GM18868 (cell line): ENCODE results near the gene FNDC11.

Source experiments
- ATAC-seq: cut with Tn5 transposase; IDR thresholded peaks from one replicate; pipeline ENCODE4 v1.9.1; 2021; ENCODE audit warnings: mild to moderate bottlenecking, moderate library complexity; ENCODE audit not compliant: unreplicated experiment

Gene FNDC11

DNA sequence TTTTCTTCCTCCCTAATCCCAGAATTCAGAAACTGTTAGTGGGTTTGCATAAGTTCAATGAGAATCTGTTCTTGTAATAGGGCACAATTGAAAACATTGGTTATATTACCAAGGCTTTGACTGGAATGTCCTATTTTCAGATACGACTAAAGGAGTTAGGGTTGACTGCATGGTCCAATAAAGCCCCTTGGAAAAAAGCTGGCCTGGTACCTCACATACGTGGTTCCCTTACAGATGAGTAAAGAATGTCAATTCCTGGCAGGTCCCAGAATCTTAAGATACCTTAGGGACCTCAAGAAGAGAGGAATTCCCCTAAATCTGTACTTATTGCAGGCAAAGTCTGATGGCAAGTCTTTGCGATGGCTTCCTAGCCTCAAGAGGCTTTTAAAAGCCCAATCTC, 28.8 kb upstream of the FNDC11 start:
- no peak for ATAC-seq

DNA sequence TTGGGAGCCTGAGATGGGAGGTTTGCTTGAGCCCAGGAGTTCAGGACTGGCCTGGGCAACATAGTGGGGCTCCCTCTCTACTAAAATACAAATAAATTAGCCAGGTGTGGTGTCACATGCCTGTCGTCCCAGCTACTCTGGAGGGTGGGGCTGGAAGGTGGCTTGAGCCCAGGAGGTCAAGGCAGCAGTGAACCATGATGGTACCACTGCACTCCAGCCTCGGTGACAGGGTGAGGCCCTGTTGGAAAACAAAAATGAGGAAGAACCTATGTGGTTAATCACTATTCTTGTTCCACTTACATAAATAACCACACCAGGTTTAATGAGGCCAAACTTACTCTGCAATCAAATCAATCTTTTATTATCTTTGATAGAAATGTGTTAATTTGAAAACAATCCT, 28.0 kb upstream of the FNDC11 start:
- ATAC-seq, result no peak

DNA sequence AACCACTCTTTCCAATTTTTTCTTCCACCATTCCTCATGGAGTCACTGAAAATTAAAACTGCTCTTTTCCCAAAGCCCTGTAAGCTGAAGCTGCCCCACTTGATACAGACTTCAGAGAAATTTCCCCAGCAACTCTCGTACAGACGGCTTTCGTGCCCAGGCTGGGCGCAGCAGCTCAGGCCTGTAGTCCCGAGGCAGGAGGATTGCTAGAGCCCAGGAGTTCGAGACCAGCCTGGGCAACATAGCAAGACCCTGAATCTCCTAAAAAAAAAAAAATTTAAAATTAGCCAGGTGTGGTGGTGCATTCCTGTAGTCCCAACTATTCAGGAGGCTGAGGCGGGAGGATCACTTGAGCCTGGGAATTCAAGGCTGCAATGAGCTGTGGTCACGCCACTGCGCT, 26.8 kb upstream of the FNDC11 start:
- no peak for ATAC-seq

DNA sequence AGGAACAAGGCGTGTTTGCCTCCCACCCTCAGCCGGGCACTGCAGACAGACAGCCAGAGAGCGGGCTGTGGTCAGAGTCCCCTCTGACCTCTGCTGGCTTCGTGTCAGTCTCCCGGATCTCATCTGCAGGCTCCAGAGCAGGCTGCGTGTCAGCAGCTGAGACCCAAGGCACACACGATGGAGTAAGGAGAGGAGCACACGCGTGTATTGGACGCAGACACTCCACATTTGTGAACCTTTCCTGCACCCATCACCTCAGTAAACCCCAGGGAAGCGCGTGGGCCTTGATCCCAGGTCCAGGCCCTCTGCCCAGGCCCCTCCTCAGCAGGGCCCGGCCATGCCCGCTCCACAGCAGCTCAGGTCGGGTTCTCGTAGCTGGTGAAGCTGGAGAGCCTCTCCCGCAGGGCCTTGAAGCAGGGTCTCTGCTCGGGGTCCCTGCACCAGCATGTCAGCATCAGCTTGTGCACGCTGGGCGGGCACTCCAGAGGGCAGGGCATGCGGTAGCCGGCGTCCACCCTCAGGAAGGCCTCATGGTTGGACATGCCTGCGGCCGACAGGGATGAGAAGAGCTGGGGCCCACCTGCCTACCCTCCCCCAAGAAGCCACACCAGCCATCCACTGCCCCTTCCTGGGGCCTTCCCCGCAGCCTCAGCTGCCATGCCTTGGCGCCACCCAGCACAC, 24.6 kb upstream of the FNDC11 start:
- ATAC-seq, result no peak

DNA sequence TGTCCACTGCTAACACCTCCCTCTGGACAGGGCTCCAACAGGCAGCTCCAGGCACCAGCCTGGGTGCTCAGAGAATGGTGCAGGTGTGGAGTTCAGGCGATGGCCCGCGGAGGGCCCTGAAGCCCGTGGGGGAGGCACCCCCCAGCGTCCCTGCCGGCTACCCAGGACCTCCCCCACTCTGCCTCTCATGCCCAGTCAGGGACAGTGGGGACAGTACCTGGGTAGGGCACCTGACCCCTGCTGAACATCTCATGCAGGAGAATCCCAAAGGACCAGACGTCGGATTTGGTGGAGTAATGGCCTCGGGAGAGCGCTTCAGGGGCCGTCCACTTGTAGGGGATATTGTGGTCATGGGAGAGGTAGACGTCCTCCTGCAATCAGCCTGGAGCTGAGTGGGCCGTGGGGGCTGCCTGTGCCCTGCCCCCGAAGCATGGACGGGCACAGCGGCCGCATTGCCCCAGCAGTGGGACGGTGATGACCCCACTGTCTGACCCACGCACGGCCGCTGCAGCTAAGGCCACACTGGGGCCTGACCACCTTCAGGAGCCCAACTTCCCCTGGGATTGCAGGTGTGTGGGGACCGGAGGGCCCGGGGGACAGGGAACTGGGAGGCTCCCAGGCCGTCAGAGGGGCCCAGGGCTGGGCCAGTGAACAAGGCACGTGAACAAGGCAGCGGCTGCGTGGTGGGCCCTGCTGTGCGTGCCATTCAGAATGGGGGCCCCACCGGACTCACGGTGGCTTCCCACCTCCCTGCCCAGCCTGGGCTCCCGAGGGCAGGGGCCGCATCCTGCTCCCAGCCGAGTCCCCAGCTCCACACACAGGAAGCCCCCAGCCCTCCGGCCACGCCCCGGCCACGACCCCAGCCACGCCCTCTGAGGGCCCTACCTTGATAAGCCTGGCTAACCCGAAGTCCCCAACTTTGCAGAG, 23.8 kb upstream of the FNDC11 start:
- ATAC-seq, result no peak

DNA sequence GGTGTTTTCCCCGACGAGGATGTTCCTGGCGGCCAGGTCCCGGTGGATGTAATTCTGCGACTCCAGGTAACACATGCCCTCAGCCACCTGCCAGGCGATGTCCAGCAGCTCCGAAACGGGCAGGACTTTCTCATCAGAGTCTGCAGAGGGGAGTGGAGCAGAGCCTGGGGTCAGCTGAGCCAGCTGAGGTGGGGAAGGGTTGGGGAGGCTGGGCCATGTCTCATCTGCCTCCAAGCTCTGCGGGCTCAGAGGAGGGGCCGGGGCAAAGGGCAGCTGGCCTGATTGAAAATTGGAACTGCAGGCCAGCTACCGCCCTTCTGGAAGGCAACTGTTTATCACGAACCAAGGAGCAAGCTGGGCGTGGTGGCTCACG, 23.2 kb upstream of the FNDC11 start:
- ATAC-seq, result no peak

DNA sequence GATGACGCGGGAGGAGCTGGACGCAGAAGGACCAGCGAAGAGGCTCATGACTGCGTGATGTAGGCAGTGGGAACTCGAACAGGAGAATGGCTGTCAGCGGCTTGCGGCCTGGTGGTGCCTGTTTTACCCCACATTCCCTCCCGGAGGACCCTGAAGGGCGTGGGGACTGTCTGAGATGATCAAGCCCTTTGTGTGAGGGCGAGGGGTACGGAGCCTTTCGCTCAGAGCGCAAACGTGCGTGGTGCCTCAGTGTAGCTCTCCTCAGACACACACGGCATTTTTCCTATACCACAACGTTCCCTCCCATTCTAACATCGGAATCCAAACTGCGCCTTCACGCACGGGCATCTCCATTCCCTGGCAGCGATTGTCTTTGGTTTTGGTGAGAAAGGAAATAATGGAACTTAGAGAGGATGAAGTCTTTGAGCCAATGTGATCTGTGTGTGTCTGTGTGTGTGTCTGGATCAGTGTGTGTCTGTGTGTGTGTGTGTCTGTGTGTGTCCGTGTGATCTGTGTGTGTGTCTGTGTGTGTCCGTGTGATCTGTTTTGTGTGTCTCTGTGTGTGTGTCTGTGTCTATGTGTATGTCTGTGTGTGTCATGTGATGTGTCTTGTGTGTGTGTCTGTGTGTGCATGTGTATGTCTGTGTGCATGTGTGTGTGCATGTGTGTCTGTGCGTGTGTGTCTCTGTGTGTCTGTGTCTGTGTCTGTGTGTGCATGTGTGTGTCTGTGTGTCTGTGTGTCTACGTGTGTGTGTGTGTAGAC, 22.1 kb upstream of the FNDC11 start:
- ATAC-seq, result no peak

DNA sequence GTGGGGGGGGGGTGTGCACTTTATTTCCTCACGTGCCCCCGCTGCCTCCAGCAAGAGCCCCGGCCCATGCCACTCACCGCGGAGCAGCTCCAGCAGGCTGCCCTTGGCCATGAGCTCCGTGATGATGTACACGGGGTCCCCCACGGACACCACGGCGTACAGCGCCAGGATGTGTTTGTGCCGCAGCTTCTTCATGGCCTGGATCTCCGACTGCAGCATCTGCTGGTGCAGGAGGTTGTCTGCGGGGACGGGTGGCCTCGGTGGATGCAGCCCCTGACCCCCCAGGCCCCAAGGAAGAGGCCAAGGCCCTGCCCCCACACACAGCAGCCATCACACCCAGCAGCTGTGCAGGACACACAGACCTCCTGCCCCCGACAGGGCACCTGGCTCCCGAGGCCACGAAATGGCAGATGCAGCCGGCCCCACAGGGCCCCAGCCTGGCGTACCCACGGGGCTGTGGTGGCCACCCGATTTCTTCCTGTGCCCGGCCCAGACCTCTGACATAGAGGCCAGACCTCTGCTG, 21.4 kb upstream of the FNDC11 start:
- ATAC-seq, result no peak

DNA sequence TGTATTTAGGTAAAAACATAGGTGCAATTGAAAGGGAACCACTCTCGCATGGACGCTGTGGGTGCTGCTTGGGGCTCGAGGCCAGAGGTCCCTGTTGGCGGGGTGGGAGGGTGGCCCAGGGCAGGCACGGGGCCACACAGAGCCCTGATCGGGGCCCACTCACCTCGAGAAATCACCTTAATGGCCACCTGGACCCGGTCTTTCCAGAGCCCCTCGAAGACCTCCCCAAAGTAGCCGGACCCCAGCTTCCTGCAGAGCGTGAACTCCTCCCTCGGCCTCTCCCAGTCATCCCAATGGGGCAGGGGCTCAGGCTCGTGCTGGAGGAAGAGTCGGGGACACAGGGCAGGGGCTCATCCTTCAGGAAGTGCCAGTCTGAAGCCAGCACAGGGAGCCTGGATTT, 20.6 kb upstream of the FNDC11 start:
- ATAC-seq, result no peak

DNA sequence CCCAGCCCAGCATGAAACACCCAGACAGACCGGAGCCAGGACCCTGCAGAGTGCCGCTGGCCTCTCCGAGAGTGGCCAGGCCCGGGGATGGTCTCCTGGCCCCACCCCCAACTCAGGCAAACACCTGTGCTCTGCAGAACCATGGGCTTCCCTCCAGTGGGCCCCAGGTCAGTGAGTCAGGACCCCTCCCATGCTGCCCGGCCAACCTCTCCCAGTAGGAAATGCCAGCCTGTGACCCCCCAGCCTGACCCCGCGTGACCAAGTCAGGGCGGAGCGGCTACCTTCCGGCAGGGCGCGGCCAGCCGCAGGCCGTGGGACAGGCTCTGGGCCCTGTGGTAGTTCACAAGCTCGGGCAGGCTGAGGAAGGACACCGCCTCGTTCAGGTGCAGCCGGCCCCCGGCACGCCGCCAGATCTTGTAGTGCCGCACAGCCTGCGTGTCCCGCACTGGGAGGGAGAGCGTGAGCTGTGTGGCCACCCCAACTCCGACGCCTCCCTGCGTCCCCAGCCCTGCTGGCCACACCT, 20.0 kb upstream of the FNDC11 start:
- ATAC-seq, result no peak

DNA sequence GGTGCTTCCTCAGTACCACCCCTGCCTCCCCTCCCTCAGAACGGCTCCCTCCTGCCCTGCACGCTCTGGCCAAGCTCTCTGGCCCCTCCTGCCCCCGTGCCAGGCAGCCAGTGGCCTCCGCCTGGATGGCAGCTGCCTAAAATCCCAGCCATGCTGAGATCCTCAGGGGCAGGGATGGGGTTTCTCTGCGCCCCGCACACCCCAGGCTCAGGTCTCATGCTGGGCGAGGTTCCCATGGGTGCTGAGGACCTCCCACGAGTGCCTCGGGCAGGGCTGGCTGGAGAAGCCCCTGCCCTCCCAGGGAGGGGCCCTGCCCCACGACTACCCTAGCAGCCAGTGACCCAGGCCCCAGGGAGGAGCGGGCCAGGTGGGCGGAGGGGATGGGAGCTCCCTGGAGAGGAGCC, 19.5 kb upstream of the FNDC11 start:
- no peak for ATAC-seq

DNA sequence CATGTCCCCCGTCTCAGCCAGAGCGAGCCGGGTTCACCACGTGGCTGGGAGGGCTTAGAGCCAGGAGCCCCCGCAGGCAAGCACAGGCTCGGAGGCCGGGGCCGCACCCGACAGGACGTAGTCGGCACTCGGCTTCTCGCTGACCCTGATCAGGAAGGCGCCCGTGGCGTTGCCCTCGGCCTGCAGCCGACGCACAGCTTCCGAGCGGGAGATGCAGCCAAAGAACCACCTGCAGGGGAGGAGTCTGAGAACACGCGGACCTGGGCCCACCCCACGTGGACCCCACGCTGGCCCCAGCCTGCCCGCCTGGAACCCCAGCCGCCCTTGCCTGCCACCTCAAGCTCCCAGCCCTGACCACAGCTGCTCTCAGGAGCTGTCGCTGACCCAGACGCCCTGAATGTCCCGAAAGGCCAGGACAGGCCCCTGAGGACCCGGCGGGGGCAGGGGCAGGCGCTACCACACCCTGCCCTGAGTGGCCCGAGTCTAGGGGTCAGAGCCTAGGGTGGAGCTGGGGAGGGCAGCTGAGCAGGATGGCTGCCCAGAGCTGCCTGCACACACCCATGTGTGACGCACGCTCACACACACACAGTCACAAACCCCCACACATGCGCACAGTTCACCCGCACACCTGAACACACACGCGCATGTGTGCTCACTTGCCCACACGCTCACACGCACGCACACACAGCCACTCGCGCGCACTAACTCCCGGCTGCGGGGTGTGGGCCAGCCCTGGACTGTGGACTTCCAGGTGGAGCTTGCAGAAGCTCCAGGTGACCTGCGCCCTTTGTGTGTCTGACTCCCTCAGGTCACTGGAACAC, 18.9 kb upstream of the FNDC11 start:
- ATAC-seq, result no peak

DNA sequence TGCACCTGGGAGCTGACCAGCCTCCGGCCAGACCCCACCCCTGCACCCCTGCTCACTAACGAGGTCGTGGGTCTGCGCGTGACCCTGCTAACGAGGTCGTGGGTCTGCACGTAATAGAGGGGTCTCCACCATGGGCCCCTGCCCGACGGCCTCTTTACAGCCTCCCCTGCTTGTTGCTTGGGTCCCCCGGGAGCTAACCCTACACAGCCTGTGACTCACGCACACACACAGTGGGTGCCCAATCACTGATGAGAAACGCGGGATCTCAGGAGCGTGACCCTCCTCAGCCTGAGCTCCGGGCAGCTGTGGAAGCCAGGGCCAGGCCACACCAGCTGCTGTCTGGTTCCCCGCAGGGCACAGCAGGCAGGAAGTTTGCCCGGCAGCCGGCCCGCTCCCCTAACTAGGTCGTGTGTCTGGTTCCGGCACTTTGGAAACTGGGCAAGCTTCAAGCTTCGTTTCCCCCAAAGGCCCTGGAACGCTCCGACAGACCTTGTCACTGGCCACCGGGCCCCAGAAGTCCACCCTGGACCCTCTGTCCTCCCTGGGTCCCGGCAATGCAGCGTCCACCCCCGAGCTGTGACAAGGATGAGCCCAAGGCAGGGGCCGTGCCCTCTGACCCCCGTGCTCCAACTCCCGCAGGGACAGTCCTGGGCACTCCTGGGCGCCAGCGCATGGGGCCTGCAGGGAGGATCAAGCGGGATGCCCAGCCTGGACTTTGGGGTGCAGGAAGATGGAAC, 17.6 kb upstream of the FNDC11 start:
- ATAC-seq, result no peak

DNA sequence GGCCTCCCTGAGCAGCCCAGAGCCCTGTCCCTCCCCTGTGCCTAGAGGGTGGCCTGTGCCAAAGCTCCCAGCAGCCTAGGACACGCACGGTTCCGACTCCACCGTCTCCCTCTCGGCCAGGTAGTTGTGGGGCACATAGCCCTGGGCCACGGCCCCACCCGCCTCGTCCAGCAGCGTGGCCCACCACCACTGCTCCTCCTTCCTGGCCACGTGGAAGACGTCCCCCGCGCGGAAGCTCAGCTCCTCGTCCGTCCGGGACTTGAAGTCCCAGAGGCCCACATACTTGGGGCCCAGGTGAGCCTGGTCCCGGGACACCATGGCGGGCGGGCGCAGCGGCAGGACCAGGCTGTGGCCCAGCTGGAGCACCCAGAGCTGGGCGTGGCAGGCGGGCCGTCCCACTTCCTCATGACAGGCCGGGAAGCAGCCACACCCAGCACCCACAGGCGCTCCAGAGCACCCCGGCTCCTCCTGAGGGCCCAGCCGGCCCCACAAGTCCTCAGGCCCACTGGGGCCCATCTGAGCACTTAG, 16.9 kb upstream of the FNDC11 start, which contains the start of gene PTK6:
Gene PTK6 (minus strand): TSS at position 380 of the 528 bp plus-strand sequence. CDS start 62 bp downstream, at position 318.
- ATAC-seq, result no peak

DNA sequence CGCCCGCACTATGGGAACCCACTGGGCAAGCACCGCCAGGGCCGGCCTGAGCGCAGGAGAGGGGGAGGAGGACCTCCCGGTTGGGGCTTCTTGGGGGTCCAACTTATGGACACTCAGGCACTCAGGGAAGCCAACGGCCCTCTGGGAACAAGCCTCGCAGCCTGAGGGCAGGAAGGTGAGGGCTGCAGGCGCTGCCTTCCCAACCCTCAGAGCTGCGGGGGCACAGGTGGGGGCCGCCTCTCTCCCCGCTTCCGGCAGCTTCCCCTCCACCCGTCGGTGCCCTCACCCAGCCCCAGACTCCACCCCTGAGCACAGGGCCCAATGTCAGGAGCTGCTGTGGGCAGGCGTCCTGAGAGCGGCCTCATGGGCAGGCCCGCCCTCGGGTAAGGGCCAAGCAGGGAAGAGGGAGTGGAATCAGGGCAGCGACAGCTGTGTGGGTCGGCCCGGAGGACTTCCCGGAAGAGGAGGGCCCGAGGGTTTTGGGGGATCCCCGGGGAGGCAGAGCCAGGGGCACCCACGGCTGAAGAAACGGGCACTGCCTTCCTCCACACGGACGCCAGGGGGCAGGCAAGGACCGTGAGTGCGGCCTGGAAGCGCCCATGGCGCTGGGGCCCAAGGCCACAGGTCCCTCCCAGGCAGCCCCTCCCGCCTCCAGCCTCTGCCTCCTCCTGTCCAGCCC, 16.3 kb upstream of the FNDC11 start:
- peak; percentile 85 for ATAC-seq

DNA sequence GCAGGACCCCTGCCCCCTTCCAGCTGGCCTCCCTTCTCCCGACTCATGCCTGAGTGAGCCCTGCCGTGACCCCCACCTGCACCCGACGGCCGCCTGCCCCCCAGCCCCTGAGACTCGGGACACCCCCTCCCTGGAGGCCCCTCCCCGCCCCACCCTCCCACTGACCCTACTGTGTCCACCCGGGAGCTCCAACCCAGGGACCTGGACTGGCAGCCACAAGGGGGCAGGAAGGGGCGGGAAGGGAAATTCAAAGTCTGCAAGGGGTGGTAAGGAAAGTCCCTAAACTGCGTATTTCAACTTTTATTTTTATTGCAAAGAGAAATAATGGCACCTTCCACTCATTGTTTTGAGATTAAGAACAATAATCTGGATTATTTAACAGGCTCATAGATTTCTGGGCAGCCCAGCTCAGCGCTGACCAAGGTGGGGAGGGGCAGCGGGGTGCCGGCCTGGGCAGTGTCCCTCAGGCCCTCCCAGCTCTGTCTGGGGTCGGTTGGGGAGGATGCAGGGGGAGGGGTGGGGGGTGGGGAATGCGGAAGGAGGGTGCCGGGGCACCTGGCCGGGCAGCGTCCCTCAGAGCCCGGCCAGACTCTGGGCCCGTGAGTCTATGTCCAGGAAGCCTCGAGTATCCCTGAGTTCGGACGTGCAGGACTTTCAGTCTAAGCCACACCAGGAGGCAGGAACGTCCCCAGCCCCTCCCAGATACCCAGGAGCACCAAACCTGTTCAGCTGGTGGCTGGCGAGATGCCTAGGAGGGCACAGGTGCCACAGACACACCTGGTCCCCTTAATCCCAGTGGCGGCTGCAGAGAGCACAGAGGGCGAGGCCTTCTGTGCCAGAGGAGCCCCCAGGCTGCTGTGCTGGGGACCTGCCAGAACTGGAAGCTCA, 15.5 kb upstream of the FNDC11 start:
- no peak for ATAC-seq

DNA sequence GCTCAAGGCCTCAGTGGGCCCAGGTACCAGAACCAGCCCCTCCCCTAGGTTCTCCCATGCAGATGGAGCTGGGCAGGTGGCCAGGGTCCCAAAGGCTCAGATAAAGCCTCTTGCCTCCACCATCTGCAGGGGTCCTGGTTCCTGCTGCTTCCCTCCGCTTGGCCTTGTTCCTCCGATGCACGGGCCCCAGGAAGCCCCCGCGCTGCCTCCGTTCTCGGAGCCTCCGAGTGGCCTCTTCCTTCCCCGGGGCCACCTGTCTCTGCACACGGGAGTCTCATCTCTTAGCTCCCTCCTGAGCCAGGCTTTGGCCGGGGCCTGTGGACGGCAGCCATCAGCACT, 14.9 kb upstream of the FNDC11 start:
- ATAC-seq, result no peak
